PC-9 (cell line): ENCODE results near the gene CDH15.

ENCODE experiments used
- CTCF ChIP-seq: fragments of 200-600 bp; sonication (generic); conservative IDR thresholded peaks from 2 replicates; pipeline ENCODE4 v1.6.1; 2017; ENCODE audit warnings: mixed run types, antibody characterized with exemption, mild to moderate bottlenecking, moderate library complexity
- EZH2 ChIP-seq: fragments of 200-600 bp; sonication (generic); IDR thresholded peaks from 2 replicates; pipeline ENCODE4 v1.8.0; 2017; ENCODE audit warnings: antibody characterized with exemption, low read depth

GRCh38 chr16:89159066-89159849 lies 12.3 kb upstream of the CDH15 start:
- TF ChIP-seq CTCF, result no peak
- no peak for TF ChIP-seq EZH2
